ENCODE data around the gene IMMT.

IMMT gene

GRCh38 chr2:86195808-86196387, 636 bp upstream of the IMMT start:
- no peak for DNase-seq

DNA sequence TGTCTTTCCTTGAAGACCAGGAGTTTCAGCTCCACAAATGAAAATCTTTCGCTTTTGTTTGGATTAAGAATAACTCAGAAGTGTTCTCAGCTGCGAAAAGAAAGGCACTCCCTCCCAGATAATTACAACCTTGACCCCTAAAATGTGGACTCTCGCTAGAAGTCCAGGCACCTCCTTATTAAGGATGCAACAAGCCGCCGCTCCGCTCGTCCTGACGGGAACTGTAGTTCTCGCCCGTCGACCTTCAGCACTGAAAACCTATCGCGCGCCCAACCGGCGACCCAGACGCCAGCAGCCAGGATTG, 559 bp downstream of the IMMT start:
- DNase-seq: no peak

- no peak for DNase-seq
Measured at GRCh38 chr2:86193901-86194567, 1.2 kb downstream of the IMMT start.

- no peak for DNase-seq
Measured at GRCh38 chr2:86189782-86190416, 5.4 kb downstream of the IMMT start.

- no peak for DNase-seq
Measured at GRCh38 chr2:86186431-86186830, 8.8 kb downstream of the IMMT start.

DNA sequence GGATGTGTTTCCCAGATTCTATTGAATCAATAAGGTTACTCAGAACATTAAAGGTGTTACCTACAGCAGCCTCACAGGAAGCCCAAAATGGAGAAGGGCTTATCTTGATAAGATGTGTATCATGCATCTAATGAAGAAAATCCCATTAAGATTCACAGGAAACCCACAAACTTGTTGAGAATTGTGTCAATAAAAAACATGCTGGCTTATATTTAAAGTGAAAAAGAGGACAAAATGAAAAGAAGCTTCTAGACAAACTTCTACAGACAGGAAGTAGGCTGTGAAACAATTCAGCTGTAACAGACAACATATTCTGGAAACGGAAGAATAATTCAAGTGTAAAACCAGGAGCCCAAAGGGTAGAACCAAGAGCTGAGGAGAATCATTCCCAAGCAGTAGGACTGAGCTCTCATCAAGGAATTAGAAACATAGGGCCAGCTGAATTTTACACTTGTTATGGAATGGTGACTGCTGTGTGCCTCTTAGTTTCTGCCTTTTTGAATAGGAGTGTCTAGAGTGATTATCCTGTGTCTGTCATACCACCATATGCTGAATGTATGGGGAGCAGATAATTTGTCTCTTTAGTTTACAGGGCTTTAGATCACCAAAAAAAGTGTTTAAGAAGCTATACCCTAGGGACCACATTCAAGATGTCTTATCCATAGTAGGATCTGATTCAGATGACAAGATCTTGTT, 9.6 kb downstream of the IMMT start:
- DNase-seq: no peak

- no peak for DNase-seq
Measured at GRCh38 chr2:86176597-86176996, 18.7 kb downstream of the IMMT start.

GRCh38 chr2:86175828-86176227, 19.4 kb downstream of the IMMT start:
- DNase-seq: no peak

- DNase-seq: no peak
Measured at GRCh38 chr2:86174445-86174844, 20.8 kb downstream of the IMMT start.

- DNase-seq: no peak
Measured at GRCh38 chr2:86172610-86173009, 22.7 kb downstream of the IMMT start.

DNA sequence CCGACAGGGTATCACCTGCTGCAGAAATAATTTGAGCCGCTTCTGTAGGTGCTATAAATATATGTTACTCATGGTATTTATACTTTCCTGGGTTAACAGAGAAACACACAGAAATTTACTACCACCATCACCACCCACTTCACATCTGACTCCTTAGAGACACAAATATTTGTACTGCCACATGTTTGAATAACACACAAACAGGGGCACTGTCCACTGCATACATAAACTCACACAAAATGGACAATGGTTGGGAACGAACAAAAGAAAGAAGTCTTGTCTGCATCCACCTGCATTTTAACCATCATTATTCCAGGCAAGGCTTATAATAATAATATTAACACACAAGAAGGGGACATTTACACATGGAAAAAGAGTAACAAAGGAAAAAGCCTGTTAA, 24.0 kb downstream of the IMMT start:
- no peak for DNase-seq

DNA sequence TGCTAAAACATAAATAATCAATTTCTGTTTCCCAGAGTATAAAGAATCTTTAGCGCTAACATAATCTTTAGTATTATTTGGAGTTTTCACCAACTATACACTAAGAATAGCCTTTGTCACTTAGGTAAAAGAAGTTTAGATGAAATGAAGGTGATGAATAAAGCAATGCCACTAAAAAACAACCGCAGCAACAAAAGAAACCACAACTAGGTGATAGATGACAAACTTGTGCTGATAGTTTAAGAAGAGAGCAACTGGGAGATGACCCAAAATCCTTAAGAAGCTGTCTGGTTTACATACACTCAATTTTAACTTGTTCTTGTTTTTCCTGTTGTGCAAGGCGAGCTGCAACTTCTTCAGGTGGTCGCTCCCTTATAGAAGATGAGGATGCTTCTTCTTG, 24.8 kb downstream of the IMMT start:
- no peak for DNase-seq

DNA sequence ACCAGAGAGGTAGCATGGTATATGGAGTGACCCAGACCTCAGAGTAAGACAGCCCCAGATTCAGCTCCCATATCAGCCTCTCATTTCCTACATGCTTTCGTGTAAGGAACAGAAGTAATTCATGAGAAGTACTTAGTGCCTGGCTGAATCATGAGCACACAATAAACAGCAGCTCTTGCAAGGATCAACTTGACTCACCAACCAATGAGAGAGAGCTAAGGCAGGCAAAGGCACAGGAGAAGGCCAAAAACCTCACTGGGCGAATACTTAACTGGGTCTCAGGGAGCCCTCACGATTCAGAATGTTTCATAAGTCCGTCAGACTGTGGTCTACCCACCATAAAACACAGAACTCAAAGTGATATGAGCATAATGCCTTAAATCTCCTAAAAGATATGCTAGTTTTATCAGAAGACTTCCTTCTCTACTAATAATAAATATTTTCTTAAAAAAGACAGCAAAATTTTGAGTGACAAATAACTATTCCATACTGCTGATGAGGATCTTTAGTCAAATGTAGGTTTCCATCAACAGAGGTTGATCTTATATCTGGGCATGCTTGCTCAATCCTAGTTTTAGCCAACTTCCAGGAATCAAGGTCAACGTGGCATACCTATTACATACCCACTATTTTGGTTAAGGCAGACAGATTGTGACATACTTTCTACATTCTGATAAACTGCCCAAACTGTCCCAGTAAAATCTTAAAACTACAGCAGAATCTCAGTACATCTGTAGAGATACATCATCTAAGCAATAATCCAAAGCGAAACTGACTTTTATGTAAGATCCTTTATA, 34.9 kb downstream of the IMMT start:
- no peak for DNase-seq

DNA sequence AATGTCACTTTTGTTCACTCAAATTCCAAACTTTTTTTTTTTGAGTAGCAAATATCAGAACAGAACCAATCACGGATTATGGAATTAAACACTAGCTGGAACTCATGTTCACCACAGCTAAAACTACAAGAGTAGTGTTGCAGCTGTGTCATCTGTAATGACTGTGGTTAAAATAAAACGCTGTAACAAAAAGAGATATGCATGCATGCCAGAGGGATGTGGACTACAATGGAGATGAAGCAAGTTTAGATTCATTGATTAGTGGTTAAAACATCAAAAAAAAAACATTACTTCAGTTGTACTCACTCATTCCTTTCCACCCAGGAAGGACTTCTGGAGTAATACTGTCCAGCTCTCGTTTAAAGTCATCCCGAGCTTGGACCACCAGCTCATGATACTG, 37.0 kb downstream of the IMMT start:
- DNase-seq: no peak

- DNase-seq: no peak
Measured at GRCh38 chr2:86157009-86157556, 38.2 kb downstream of the IMMT start.

DNA sequence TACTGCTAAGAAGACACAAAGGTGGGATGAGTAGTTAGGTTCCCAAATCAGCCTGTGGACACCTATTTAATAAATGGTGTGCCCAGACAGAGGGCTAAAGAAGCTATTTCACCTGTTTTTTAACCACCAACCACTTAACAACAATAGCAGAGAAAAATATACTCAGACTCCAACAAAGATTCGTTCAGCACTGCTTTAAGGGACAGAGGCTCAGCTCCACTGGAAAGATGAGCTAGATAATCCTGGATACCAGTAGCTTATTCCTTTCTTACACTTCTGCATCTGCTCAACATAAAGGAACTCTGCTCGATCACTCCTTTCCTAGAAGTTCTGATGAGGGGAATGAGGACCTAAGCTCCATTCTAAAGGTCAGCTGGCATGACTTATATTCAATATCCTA, 44.8 kb downstream of the IMMT start:
- DNase-seq: no peak

- no peak for DNase-seq
Measured at GRCh38 chr2:86147793-86148192, 47.5 kb downstream of the IMMT start.

- DNase-seq: no peak
Measured at GRCh38 chr2:86143926-86144685, 51.2 kb downstream of the IMMT start.

DNA sequence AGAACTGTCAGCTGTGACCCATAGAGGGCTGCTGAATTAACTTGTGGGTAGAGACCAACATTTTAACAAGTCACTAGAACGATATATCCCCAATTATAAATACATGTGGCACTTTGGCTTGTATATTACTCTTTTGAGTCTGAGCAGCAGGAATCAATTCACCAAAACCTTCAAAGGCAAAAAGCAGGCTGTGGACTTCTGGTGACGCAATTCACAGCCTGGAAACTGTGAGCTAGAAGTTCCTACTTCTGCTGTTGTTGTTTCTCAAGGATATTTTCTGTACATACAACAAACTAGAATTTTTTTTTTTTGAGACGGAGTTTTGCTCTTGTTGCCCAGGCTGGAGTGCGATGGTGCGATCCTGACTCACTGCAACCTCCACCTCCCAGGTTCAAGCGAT, 52.0 kb downstream of the IMMT start:
- DNase-seq: no peak

DNA sequence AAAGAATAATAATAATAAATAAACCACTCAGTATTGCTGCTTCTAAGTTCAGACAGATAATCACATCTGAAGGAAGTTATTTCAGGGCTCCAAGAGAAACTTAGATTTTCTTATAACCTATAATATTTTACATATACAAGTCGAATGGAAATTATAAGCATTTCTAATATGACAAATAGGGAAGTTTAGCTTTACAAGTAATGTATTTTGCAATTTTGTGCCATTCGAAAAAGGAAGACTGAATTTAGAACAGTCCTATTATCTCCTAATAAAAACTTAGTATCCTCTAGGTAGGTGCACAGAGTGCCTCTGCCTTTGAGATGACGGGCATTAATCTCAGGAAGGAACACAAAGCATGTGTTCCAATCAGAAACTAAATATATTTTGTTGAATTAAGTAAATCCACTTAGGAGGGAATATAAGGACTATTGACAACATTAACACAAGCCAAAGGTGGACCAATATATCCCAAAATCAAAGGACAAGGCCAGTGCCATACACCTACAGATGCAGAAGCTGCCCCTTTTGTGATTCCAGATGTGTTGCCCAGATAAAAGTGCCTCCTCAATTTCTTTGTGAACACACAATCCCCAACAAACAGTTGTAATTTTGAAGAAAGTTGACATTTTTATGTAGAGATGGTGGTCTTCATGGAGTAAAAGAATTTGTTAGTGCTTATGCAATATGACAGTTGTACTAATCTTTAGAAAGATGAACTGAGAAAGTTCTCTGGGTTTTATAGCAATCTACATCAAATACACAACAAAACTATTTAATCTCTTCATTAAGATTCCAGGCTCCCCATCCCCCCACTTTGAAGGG, 52.6 kb downstream of the IMMT start:
- DNase-seq: no peak

- no peak for DNase-seq
Measured at GRCh38 chr2:86140969-86141392, 54.3 kb downstream of the IMMT start.

Measured in activated CD8-positive, alpha-beta memory T cell treated with anti-CD3 and anti-CD28 coated beads, Interleukin-2, amount 50 U/mL, for 4 hours (primary cell).